Neural cell (in vitro differentiated cells): Measurements from ENCODE around the gene PLCB4. TPM values are rescaled to one million over a fixed set of nuclear protein-coding genes. Genes with fewer than 3 reads are reported as not detected.
A peak's percentile ranks its signal among the peaks of the same experiment; 100 is the strongest.

Source experiments
- H2AFZ ChIP-seq: fragments of 200-600, 300-800 bp; sonication (generic), shearing (Covaris generic); 2 replicates; pipeline ENCODE4 v1.6.0; 2014; ENCODE audit warnings: low read depth, mild to moderate bottlenecking, antibody characterized with exemption, low read length, moderate library complexity
- H3F3A ChIP-seq: fragments of 200-600 bp; shearing (Covaris generic); 2 replicates; pipeline ENCODE4 v1.6.1; 2016; ENCODE audit warnings: mild to moderate bottlenecking, moderate library complexity, mixed read lengths, antibody characterized with exemption, low read length; ENCODE audit not compliant: insufficient read depth, poor library complexity, severe bottlenecking
- H3K27ac ChIP-seq: fragments of 200-600, 300-800 bp; sonication (generic), shearing (Covaris generic); 2 replicates; pipeline ENCODE4 v1.5.1; 2014; ENCODE audit warnings: mild to moderate bottlenecking, low read length, moderate library complexity
- H3K27me3 ChIP-seq: fragments of 300-800, 200-600 bp; sonication (generic), shearing (Covaris generic); 2 replicates; pipeline ENCODE4 v1.6.0; 2014; ENCODE audit warnings: mild to moderate bottlenecking, low read depth, low read length, moderate library complexity; ENCODE audit not compliant: insufficient read depth
- H3K36me3 ChIP-seq: fragments of 300-800, 200-600 bp; sonication (generic), shearing (Covaris generic); 2 replicates; pipeline ENCODE4 v1.5.1; 2014; ENCODE audit warnings: mild to moderate bottlenecking, antibody characterized with exemption, low read length, moderate library complexity; ENCODE audit not compliant: insufficient read depth
- H3K4me2 ChIP-seq: fragments of 300-800, 200-600 bp; sonication (generic), shearing (Covaris generic); 2 replicates; pipeline ENCODE4 v1.6.0; 2014; ENCODE audit warnings: mild to moderate bottlenecking, low read length
- H3K4me3 ChIP-seq: fragments of 300-800, 200-600 bp; sonication (generic), shearing (Covaris generic); 2 replicates; pipeline ENCODE4 v1.5.1; 2014; ENCODE audit warnings: mild to moderate bottlenecking, low read length, moderate library complexity
- H3K79me2 ChIP-seq: fragments of 200-600 bp; shearing (Covaris generic); replicated peaks from 2 replicates; pipeline ENCODE4 v1.6.0; 2014; ENCODE audit warnings: mild to moderate bottlenecking, low read length, moderate library complexity; ENCODE audit not compliant: insufficient read depth
- H3K9ac ChIP-seq: fragments of 300-800, 200-600 bp; sonication (generic), shearing (Covaris generic); 2 replicates; pipeline ENCODE4 v1.6.1; 2016; ENCODE audit warnings: mild to moderate bottlenecking, low read length, mixed read lengths
- H3K9me2 ChIP-seq: fragments of 200-600 bp; shearing (Covaris generic); 2 replicates; pipeline ENCODE4 v1.6.1; 2016; ENCODE audit warnings: mild to moderate bottlenecking, low read length, mixed read lengths; ENCODE audit not compliant: insufficient read depth
- H3K9me3 ChIP-seq: fragments of 200-600, 300-800 bp; sonication (generic), shearing (Covaris generic); 2 replicates; pipeline ENCODE4 v1.6.1; 2016; ENCODE audit warnings: mild to moderate bottlenecking, mixed run types, low read length, moderate library complexity, mixed read lengths
- H4K20me1 ChIP-seq: fragments of 200-600 bp; shearing (Covaris generic); 2 replicates; pipeline ENCODE4 v1.6.1; 2016; ENCODE audit warnings: mild to moderate bottlenecking, mixed run types; ENCODE audit not compliant: insufficient read depth
- EP300 ChIP-seq: fragments of 450-650 bp; conservative IDR thresholded peaks from 2 replicates; pipeline ENCODE4 v1.6.1; 2014; ENCODE audit warnings: antibody characterized with exemption, mild to moderate bottlenecking, moderate library complexity; ENCODE audit not compliant: poor library complexity, severe bottlenecking
- EZH2 ChIP-seq: fragments of 200-600, 300-800 bp; shearing (Covaris generic), sonication (generic); IDR thresholded peaks from 2 replicates; pipeline ENCODE4 v1.6.1; 2014; ENCODE audit warnings: antibody characterized with exemption, low read length, borderline replicate concordance, mild to moderate bottlenecking; ENCODE audit not compliant: insufficient read depth, poor library complexity, severe bottlenecking
- MXI1 ChIP-seq: fragments of 450-650 bp; conservative IDR thresholded peaks from 2 replicates; pipeline ENCODE4 v1.6.1; 2014; ENCODE audit warnings: antibody characterized with exemption, mild to moderate bottlenecking; ENCODE audit not compliant: poor library complexity, severe bottlenecking
- POLR2AphosphoS5 ChIP-seq: IDR thresholded peaks from 2 replicates; pipeline ENCODE4 v1.6.1; 2012
- RAD21 ChIP-seq: fragments of 450-650 bp; conservative IDR thresholded peaks from 2 replicates; pipeline ENCODE4 v1.6.1; 2014; ENCODE audit warnings: antibody characterized with exemption, mild to moderate bottlenecking, moderate library complexity
- SMC3 ChIP-seq: fragments of 450-650 bp; conservative IDR thresholded peaks from 2 replicates; pipeline ENCODE4 v1.6.1; 2014; ENCODE audit warnings: antibody characterized with exemption, mild to moderate bottlenecking, moderate library complexity; ENCODE audit not compliant: poor library complexity
- TAF1 ChIP-seq: IDR thresholded peaks from 2 replicates; pipeline ENCODE4 v1.6.1; 2012; ENCODE audit warnings: low read depth
- polyA plus RNA-seq: library from polyadenylated mRNA; depleted of rRNA; stranded (reverse); fragments of >200 nt; gene quantifications from 2 replicates; pipeline ENCODE4 v1.2.3, GENCODE V29; 2014
- TF ChIP-seq, protein P1 (sequence below): IDR thresholded peaks from 2 replicates; pipeline ENCODE4 v1.6.1; 2012; ENCODE audit warnings: borderline replicate concordance
- TF ChIP-seq, protein P2 (sequence below): fragments of 450-650 bp; IDR thresholded peaks from 2 replicates; pipeline ENCODE4 v1.5.1; 2014; ENCODE audit warnings: antibody characterized with exemption, mild to moderate bottlenecking, moderate library complexity; ENCODE audit not compliant: poor library complexity, severe bottlenecking

The PLCB4 gene
- polyA plus RNA-seq, 1 donor from 2014 or later = 13.1 TPM

DNA sequence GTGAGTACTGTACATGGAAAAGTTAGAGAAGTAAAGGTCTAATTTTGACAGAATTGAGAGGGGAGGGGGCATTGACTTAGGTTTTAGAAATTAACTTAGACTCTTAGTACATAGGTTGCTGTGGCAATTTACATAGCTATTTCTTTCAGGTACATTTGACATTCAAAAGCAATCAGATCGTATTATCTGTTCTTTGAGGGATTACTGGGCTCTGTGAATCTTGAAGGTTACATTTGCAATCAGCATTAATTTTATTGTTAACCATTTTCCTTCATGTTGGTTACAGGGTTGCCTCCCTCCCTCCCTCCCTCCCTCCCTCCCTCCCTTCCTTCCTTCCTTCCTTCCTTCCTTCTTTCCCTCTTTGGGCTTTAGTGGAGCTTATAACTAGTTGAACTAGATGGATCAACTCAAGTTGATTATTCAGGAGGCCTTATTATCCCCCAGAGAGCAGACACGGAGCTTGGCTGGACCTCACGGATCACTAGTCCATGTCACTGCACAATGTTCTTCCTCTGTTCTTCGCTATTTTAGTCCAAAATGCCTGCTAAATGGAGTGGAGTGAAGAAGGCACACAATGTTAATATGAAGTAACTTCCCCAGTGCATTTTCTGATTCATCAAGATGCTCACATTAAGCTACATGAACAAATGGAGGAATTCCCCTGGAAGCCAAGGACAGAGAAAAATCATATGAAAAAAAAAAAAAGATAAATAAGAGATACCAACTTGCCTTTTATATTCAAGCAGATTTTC, 87.8 kb downstream of the PLCB4 start:
- Histone ChIP-seq H3K27me3 (no peaks in the 10 kb centered on the region), H3K4me3 (no peak overlapping the region), H3K9me2 (no peaks in the 10 kb centered on the region), H3K9ac (no peak overlapping the region), H3F3A (no peaks in the 10 kb centered on the region), H3K79me2 (no peaks in the 10 kb centered on the region), H3K36me3 (no peaks in the 10 kb centered on the region), H4K20me1 (no peaks in the 10 kb centered on the region), H2AFZ (no peak overlapping the region), H3K4me2 (no peak overlapping the region), H3K9me3 (peaks cover 5% of the 10 kb centered on the region), H3K27ac (no peak overlapping the region)
- TF ChIP-seq RAD21 (no peak), TAF1 (no peak), POLR2AphosphoS5 (no peak), EZH2 (no peak), MXI1 (no peak), SMC3 (no peak), EP300 (no peak)
- TF ChIP-seq, protein P1, sequence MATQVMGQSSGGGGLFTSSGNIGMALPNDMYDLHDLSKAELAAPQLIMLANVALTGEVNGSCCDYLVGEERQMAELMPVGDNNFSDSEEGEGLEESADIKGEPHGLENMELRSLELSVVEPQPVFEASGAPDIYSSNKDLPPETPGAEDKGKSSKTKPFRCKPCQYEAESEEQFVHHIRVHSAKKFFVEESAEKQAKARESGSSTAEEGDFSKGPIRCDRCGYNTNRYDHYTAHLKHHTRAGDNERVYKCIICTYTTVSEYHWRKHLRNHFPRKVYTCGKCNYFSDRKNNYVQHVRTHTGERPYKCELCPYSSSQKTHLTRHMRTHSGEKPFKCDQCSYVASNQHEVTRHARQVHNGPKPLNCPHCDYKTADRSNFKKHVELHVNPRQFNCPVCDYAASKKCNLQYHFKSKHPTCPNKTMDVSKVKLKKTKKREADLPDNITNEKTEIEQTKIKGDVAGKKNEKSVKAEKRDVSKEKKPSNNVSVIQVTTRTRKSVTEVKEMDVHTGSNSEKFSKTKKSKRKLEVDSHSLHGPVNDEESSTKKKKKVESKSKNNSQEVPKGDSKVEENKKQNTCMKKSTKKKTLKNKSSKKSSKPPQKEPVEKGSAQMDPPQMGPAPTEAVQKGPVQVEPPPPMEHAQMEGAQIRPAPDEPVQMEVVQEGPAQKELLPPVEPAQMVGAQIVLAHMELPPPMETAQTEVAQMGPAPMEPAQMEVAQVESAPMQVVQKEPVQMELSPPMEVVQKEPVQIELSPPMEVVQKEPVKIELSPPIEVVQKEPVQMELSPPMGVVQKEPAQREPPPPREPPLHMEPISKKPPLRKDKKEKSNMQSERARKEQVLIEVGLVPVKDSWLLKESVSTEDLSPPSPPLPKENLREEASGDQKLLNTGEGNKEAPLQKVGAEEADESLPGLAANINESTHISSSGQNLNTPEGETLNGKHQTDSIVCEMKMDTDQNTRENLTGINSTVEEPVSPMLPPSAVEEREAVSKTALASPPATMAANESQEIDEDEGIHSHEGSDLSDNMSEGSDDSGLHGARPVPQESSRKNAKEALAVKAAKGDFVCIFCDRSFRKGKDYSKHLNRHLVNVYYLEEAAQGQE = no peak
- TF ChIP-seq, protein P2, sequence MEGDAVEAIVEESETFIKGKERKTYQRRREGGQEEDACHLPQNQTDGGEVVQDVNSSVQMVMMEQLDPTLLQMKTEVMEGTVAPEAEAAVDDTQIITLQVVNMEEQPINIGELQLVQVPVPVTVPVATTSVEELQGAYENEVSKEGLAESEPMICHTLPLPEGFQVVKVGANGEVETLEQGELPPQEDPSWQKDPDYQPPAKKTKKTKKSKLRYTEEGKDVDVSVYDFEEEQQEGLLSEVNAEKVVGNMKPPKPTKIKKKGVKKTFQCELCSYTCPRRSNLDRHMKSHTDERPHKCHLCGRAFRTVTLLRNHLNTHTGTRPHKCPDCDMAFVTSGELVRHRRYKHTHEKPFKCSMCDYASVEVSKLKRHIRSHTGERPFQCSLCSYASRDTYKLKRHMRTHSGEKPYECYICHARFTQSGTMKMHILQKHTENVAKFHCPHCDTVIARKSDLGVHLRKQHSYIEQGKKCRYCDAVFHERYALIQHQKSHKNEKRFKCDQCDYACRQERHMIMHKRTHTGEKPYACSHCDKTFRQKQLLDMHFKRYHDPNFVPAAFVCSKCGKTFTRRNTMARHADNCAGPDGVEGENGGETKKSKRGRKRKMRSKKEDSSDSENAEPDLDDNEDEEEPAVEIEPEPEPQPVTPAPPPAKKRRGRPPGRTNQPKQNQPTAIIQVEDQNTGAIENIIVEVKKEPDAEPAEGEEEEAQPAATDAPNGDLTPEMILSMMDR = no peak

DNA sequence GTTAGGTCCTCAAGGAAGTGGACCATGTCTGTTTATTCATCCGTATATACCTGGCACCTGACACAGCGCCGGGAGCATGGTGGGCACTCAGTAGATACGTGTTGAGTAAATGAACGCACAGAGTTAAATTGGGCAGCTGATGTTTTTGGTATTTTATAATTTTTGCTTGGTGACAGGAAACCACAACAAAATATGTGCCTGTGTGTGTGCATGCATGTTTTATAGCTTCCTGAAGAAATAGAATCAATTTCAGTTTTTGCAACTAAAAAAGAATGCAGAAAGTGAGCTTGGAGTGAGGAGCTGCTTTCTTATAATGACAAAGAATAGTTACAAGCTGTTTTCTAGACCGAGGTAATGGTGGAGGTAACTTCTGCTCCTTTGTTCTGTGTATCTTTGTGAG, 91.4 kb downstream of the PLCB4 start:
- no peaks in the 10 kb centered on the region for H3K9me3 ChIP-seq
- no peaks in the 10 kb centered on the region for H3K9me2 ChIP-seq
- no peak overlapping the region for H3K9ac ChIP-seq
- H3K79me2 ChIP-seq = no peaks in the 10 kb centered on the region
- H3K4me2 ChIP-seq = peak overlapping the region; percentile 37
- no peaks in the 10 kb centered on the region for H3K36me3 ChIP-seq
- TF ChIP-seq TAF1 (no peak), MXI1 (no peak), EP300 (no peak), RAD21 (no peak), SMC3 (no peak), EZH2 (no peak), POLR2AphosphoS5 (no peak)
- TF ChIP-seq, protein P1 = no peak
- TF ChIP-seq, protein P2 = no peak
- H3K4me3 ChIP-seq = peak overlapping the region; percentile 27
- H3F3A ChIP-seq = no peaks in the 10 kb centered on the region
- H3K27ac ChIP-seq = peak overlapping the region; percentile 5
- H2AFZ ChIP-seq = no peak overlapping the region
- no peaks in the 10 kb centered on the region for H3K27me3 ChIP-seq
- no peaks in the 10 kb centered on the region for H4K20me1 ChIP-seq
